ENCODE data around the gene ESR1. TPM values are rescaled to one million over a fixed set of nuclear protein-coding genes. Genes with fewer than 3 reads are reported as not detected.
"Not testable (repeated sequence)": the region's sequence is repeated elsewhere in the genome, so short reads cannot be mapped to it uniquely, and the experiment has no call there.

Gene ESR1
- total RNA-seq, 4 donors from 2014 or later, result 0.59 to 1.8 (median 1.3) TPM

DNA sequence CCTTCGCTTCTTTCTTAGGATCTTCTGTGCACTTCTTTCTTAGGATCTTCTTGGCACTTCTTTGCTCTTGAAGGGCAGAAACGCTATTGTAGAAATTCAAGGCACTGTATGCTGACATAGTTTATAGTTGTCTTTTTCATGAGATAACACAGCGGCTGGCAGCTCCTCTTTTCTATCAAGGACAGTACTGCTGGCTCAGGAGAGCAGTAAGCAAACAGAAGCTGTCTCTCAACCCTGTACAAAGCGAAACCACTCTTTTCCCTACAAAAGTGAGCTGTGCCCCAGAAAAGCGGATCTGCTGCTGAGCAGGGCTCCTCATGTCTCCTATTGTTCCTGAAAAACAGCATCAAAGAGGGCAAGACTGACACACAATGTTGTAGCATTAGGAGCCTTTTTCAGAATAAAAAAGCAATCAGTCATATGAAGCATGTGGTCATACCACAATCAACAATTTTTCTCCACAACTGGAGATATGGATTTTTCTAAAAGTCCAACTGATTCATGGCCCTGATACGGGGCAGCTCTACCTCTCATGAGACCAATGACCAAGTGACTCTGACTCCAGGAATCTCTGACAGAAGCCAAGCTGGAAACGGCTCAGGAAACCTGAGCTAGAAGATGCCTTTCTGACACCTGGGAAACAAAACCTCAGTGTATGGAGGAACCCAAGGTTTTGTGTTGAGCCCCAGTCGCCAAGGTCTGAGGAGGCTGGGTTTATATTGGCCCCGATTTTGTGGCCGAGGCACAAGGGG is 255.9 kb downstream of the ESR1 start:
- WGBS, 2 donors, result 83 to 89% methylated on average over 10 of the region's 10 CpGs
- H3K4me3 ChIP-seq (ENCODE audit: low read depth, poor library complexity, severe bottlenecking), result no peak overlapping the region
- no peak for TF ChIP-seq POLR2A (IDR thresholded peaks at IDR 0.05)
- TF ChIP-seq, protein P1, sequence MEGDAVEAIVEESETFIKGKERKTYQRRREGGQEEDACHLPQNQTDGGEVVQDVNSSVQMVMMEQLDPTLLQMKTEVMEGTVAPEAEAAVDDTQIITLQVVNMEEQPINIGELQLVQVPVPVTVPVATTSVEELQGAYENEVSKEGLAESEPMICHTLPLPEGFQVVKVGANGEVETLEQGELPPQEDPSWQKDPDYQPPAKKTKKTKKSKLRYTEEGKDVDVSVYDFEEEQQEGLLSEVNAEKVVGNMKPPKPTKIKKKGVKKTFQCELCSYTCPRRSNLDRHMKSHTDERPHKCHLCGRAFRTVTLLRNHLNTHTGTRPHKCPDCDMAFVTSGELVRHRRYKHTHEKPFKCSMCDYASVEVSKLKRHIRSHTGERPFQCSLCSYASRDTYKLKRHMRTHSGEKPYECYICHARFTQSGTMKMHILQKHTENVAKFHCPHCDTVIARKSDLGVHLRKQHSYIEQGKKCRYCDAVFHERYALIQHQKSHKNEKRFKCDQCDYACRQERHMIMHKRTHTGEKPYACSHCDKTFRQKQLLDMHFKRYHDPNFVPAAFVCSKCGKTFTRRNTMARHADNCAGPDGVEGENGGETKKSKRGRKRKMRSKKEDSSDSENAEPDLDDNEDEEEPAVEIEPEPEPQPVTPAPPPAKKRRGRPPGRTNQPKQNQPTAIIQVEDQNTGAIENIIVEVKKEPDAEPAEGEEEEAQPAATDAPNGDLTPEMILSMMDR (IDR thresholded peaks at IDR 0.05), result no peak
- intact Hi-C loops (cut with DNase I; ENCODE audit: low total_unique reads), result no loop called here
- no peak for DNase-seq (ENCODE audit: low spot score in 2 of 2)

DNA sequence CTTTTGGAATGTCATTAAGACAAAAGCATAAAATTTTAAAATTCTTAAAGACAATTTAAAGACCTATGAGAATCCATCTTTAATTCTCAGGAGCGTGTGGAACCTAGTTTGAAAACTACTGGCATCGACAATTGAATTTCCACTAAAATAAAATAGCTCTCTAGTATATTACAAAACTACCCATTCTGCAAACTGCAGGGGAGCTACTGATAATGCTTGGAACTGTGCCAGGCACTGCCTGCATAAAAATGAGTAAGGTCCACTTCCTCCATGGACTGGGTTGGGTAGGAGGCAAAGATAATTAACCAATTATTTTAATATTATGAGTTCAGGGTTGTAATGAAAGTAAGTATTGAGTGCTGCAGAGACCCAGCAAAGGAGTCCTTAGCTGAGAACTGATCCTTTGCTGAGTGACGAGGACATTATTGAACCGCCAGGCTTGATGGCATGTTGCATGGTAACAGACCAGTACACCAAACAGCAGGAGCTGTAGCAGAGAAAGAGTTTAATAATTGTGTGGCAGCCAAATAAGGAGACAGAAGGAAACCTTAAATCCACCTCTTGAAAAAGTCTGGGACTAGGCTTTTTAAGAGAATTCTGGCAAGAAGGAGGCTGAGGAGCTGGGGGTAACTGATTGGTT is 261.3 kb downstream of the ESR1 start:
- intact Hi-C loops (cut with DNase I; ENCODE audit: low total_unique reads), result no loop called here
- WGBS, 2 donors, result 87 to 96% methylated on average over 4 of the region's 4 CpGs

DNA sequence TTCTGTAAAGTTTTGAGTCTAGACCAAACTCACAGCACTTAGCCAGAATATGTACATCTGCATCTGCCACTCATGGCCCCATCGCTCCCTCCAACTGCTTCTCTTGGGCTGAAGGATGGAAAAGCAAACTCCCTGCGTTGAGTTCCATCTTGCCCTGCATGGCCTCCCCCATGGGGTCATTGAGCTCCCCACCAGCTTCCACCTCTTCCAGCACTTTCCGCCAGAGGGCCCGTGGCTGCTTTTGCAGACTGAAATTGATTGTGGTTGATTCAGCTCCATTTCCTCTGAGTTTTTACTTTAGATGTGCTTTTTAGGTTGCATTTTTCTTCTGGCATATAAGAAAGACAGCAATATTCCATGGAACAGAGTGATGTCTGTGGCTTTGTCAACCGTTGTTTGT is 263.1 kb downstream of the ESR1 start:
- no peak for DNase-seq (ENCODE audit: low spot score in 2 of 2)
- no peak for TF ChIP-seq POLR2A (IDR thresholded peaks at IDR 0.05)
- TF ChIP-seq, protein P1 (IDR thresholded peaks at IDR 0.05), result no peak
- WGBS, 2 donors, result 90 to 94% methylated on average over 5 of the region's 5 CpGs
- intact Hi-C loops (cut with DNase I; ENCODE audit: low total_unique reads), result no loop called here
- H3K4me3 ChIP-seq (ENCODE audit: low read depth, poor library complexity, severe bottlenecking), result no peak overlapping the region

More for the DNA sequence above, 261.3 kb downstream of the ESR1 start:
- H3K4me3 ChIP-seq (ENCODE audit: low read depth, poor library complexity, severe bottlenecking), result no peak overlapping the region
- no peak for TF ChIP-seq POLR2A (IDR thresholded peaks at IDR 0.05)
- TF ChIP-seq, protein P1 (IDR thresholded peaks at IDR 0.05), result no peak
- DNase-seq (ENCODE audit: low spot score in 2 of 2), result no peak

DNA sequence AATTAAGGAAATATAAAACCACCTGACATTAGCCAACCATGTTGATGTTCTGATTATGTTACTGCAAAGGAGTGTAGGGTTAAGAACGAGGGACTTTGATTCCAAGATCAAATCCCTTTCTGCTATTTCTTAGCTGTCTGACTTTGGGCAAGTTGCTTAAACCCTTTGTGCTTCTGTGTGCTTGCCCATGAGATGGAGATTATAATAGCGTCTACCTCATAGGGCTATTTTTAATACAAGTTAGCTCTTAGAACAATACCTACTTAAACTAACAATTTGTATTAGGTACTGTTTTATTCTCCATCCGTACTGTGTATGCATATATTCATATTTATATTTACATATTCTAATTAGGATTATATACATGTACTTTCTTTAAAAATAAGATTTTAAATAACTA is 263.8 kb downstream of the ESR1 start:
- 87 to 95% methylated on average over 3 of the region's 3 CpGs for WGBS, 2 donors
- intact Hi-C loops (cut with DNase I; ENCODE audit: low total_unique reads), result no loop called here
- DNase-seq (ENCODE audit: low spot score in 2 of 2), result no peak
- no peak overlapping the region for H3K4me3 ChIP-seq (ENCODE audit: low read depth, poor library complexity, severe bottlenecking)
- TF ChIP-seq, protein P1 (IDR thresholded peaks at IDR 0.05), result no peak
- TF ChIP-seq POLR2A (IDR thresholded peaks at IDR 0.05), result no peak

DNA sequence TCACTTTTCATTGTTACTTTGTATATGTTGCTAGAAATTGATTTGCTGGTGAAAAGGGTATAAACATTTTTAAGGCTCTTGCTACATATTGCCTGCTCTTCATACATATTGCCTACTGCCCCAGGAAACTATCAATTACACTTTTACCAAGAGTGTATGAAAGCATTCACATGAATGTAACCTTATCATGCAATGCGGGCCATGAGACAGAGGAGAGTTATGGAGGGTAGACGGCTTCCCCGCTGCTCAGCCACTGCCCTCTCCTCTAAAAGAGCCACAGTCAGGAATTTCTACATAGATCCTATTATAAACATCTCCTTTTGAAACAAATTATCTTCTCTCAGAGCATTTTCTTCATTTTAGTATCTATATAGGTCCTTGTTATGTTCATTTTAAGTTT is 264.4 kb downstream of the ESR1 start:
- WGBS, 2 donors, result 78 to 89% methylated on average over 3 of the region's 3 CpGs
- intact Hi-C loops (cut with DNase I; ENCODE audit: low total_unique reads), result no loop called here
- DNase-seq (ENCODE audit: low spot score in 2 of 2), result no peak
- no peak for TF ChIP-seq POLR2A (IDR thresholded peaks at IDR 0.05)
- TF ChIP-seq, protein P1 (IDR thresholded peaks at IDR 0.05), result no peak
- no peak overlapping the region for H3K4me3 ChIP-seq (ENCODE audit: low read depth, poor library complexity, severe bottlenecking)

DNA sequence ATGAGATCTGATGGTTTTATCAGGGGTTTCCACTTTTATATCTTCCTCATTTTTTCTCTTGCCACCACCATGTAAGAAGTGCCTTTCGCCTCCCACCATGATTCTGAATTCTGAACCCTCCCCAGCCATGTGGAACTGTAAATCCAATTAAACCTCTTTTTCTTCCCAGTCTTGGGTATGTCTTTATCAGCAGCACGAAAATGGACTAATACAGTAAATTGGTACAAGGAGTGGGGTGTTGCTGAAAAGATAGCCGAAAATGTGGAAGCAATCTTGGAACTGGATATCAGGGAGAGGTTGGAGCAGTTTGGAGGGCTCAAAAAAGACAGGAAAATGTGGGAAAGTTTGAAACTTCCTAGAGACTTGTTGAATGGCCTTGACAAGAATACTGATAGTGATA is 268.8 kb downstream of the ESR1 start:
- H3K4me3 ChIP-seq (ENCODE audit: low read depth, poor library complexity, severe bottlenecking); DNase-seq (ENCODE audit: low spot score in 2 of 2); intact Hi-C loops (cut with DNase I; ENCODE audit: low total_unique reads): not testable (repeated sequence)
- 66 to 84% methylated on average over 3 of the region's 3 CpGs for WGBS, 2 donors
